ENCODE results near the gene PLEKHA4. TPM values are rescaled to one million over a fixed set of nuclear protein-coding genes. Genes with fewer than 3 reads are reported as not detected.

Gene PLEKHA4
- total RNA-seq, 1 experiment from 2014 or later: 4.2 TPM

DNA sequence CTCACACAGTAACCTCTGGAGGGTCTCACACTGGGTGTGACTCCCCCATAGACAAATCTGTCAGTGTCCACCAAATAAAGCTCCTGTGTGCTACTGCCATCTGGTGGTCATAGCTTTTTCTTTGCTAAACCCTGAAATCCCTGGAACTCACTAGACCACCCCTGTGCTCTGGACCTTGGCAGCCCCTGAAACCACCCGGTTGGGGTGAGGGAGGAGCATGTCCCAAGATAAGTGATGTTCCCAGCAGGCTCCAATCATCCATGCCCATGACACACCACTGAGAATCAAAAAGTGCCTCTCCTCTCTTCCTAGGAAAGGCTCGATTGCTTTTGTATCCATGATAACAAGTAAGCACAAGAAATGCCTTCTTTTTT, 25.6 kb downstream of the PLEKHA4 start:
- no peaks in the 10 kb centered on the region for H3K4me1 ChIP-seq (ENCODE audit: control insufficient read depth, insufficient read depth, low read length)
- no peak for DNase-seq (ENCODE audit: low read depth, low spot score)
- CTCF ChIA-PET: interaction anchor here (0.6 to 1.9 kb wide), 7 partner anchors 9 to 128 kb away, joined by 3 to 9 read pairs (median 4); no protein-coding TSS in a partner anchor
- no peak overlapping the region for H3K4me3 ChIP-seq (ENCODE audit: low read depth in 2 of 2, low read length in 2 of 2)
- no peak overlapping the region for H3K27ac ChIP-seq (ENCODE audit: low read length)
- no TSS peak for BruUV-seq (replicated peaks)
- in situ Hi-C loops (cut with HindIII; ENCODE audit: low pct_unique_long_range_greater_than_20kb, low sequenced_read_pairs): no loop called here
- no peaks in the 10 kb centered on the region for H3K9me3 ChIP-seq (ENCODE audit: control insufficient read depth, insufficient read depth, low read depth, low read length)
- H3K27me3 ChIP-seq (ENCODE audit: control insufficient read depth, insufficient read depth, low read length): no peaks in the 10 kb centered on the region
- peak; percentile 76 for ATAC-seq
- POLR2A ChIA-PET: no interaction called here
- intact Hi-C loops (cut with micrococcal nuclease; ENCODE audit: unreplicated experiment): no loop called here
- H3K36me3 ChIP-seq (ENCODE audit: control insufficient read depth, insufficient read depth, low read length): no peaks in the 10 kb centered on the region
- no peak for TF ChIP-seq POLR2AphosphoS5 (IDR thresholded peaks at IDR 0.05; ENCODE audit: low read depth, low read length)
- peak; percentile 87 for TF ChIP-seq CTCF (IDR thresholded peaks at IDR 0.05)
- TF ChIP-seq SIN3A (IDR thresholded peaks at IDR 0.05; ENCODE audit: borderline replicate concordance, insufficient read depth, low read depth, low read length): no peak
- TF ChIP-seq, protein P1, sequence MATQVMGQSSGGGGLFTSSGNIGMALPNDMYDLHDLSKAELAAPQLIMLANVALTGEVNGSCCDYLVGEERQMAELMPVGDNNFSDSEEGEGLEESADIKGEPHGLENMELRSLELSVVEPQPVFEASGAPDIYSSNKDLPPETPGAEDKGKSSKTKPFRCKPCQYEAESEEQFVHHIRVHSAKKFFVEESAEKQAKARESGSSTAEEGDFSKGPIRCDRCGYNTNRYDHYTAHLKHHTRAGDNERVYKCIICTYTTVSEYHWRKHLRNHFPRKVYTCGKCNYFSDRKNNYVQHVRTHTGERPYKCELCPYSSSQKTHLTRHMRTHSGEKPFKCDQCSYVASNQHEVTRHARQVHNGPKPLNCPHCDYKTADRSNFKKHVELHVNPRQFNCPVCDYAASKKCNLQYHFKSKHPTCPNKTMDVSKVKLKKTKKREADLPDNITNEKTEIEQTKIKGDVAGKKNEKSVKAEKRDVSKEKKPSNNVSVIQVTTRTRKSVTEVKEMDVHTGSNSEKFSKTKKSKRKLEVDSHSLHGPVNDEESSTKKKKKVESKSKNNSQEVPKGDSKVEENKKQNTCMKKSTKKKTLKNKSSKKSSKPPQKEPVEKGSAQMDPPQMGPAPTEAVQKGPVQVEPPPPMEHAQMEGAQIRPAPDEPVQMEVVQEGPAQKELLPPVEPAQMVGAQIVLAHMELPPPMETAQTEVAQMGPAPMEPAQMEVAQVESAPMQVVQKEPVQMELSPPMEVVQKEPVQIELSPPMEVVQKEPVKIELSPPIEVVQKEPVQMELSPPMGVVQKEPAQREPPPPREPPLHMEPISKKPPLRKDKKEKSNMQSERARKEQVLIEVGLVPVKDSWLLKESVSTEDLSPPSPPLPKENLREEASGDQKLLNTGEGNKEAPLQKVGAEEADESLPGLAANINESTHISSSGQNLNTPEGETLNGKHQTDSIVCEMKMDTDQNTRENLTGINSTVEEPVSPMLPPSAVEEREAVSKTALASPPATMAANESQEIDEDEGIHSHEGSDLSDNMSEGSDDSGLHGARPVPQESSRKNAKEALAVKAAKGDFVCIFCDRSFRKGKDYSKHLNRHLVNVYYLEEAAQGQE (IDR thresholded peaks at IDR 0.05; ENCODE audit: insufficient read depth in 1 of 2, low read depth in 2 of 2, low read length in 1 of 2): no peak
- no peak for TF ChIP-seq TCF7L2 (IDR thresholded peaks at IDR 0.05; ENCODE audit: low read depth, low read length)

- no peak for DNase-seq (ENCODE audit: low read depth, low spot score)
- TF ChIP-seq SIN3A (IDR thresholded peaks at IDR 0.05; ENCODE audit: borderline replicate concordance, insufficient read depth, low read depth, low read length) (no peak), POLR2AphosphoS5 (IDR thresholded peaks at IDR 0.05; ENCODE audit: low read depth, low read length) (no peak), TCF7L2 (IDR thresholded peaks at IDR 0.05; ENCODE audit: low read depth, low read length) (no peak), CTCF (IDR thresholded peaks at IDR 0.05) (no peak)
- TF ChIP-seq, protein P1 (IDR thresholded peaks at IDR 0.05; ENCODE audit: insufficient read depth in 1 of 2, low read depth in 2 of 2, low read length in 1 of 2): no peak
- Histone ChIP-seq H3K27ac (ENCODE audit: low read length) (no peak overlapping the region), H3K27me3 (ENCODE audit: control insufficient read depth, insufficient read depth, low read length) (no peaks in the 10 kb centered on the region), H3K4me1 (ENCODE audit: control insufficient read depth, insufficient read depth, low read length) (no peaks in the 10 kb centered on the region; the same call in 1 of the 2 replicates), H3K4me3 (ENCODE audit: low read depth in 2 of 2, low read length in 2 of 2) (no peak overlapping the region), H3K36me3 (ENCODE audit: control insufficient read depth, insufficient read depth, low read length) (no peaks in the 10 kb centered on the region), H3K9me3 (ENCODE audit: control insufficient read depth, insufficient read depth, low read depth, low read length) (no peaks in the 10 kb centered on the region)
- ChIA-PET CTCF (interaction anchor here (1.9 kb wide), 1 partner anchor 46 kb away, joined by 9 read pairs; no protein-coding TSS in a partner anchor), POLR2A (no interaction called here)
- no TSS peak for BruUV-seq (replicated peaks)
- in situ Hi-C loops (cut with HindIII; ENCODE audit: low pct_unique_long_range_greater_than_20kb, low sequenced_read_pairs): no loop called here
- intact Hi-C loops (cut with micrococcal nuclease; ENCODE audit: unreplicated experiment): no loop called here
- ATAC-seq: no peak
Measured at GRCh38 chr19:48841571-48841970, 26.8 kb downstream of the PLEKHA4 start.
